K562 (cell line): ENCODE measurements around the gene CSDE1. TPM values are rescaled to one million over a fixed set of nuclear protein-coding genes. Genes with fewer than 3 reads are reported as not detected.

ENCODE experiments used
- ATAC-seq: fragments of 200-7000 bp; cut with Tn5 transposase; 3 replicates; pipeline ENCODE4 v1.9.1; 2020; ENCODE audit warnings: moderate library complexity
- BruUV-seq: library from RNA; stranded (reverse); fragments of 400-500 nt; replicated peaks from 2 replicates; lab custom pipeline; 2021; lab: Mats Ljungman, UMichigan
- CTCF ChIA-PET: fragments of 300-600 bp; formaldehyde crosslinking; extraction: SDS; loops from one replicate; lab custom pipeline; 2021; ENCODE audit warnings: low intra/inter-chr PET ratio; lab: Yijun Ruan, JAX
- POLR2A ChIA-PET: fragments of 300-600, 350-650 bp; sonication (Branson Sonifier 250); formaldehyde crosslinking; extraction: SDS; loops from one replicate; lab custom pipeline; 2021; ENCODE audit warnings: antibody characterized with exemption, inconsistent platforms; lab: Yijun Ruan, JAX
- DNase-seq, 4 experiments: peaks; one replicate each; pipeline versions ENCODE4 v3.0.0 to v3.0.0-alpha.2; 2011 to 2018; ENCODE audit warnings: low spot score in 3 of 4, mixed read lengths in 3 of 4; ENCODE audit errors: extremely low read depth in 1 of 4
- FAIRE-seq: peaks from 2 replicates; lab custom pipeline; 2011; peaks lifted over from hg19 to GRCh38; lab: Jason Lieb, UNC
- H2AFZ ChIP-seq: 2 replicates; pipeline ENCODE4 v1.6.0; 2011; ENCODE audit warnings: low read depth, low read length, control low read depth, inconsistent platforms
- H3K27ac ChIP-seq: fragments of 200-600 bp; 3 replicates; pipeline ENCODE4 v1.8.0; 2011; ENCODE audit warnings: low read depth, mild to moderate bottlenecking, control low read depth, inconsistent platforms, low read length, moderate library complexity, mixed read lengths; ENCODE audit errors: extremely low read depth
- H3K27me3 ChIP-seq, 2 experiments: fragments of 300-600 bp in 1 of 2; 2 replicates in 1 of 2; 3 replicates in 1 of 2; pipeline versions ENCODE4 v1.6.0 to v1.8.0; 2011; ENCODE audit warnings: inconsistent platforms in 2 of 2, low read length in 2 of 2, mild to moderate bottlenecking in 1 of 2, mixed read lengths in 1 of 2, moderate library complexity in 1 of 2; ENCODE audit not compliant: control insufficient read depth in 2 of 2, insufficient read depth in 2 of 2
- H3K36me3 ChIP-seq: fragments of 300-600 bp; 3 replicates; pipeline ENCODE4 v1.8.0; 2011; ENCODE audit warnings: mild to moderate bottlenecking, low read length, inconsistent platforms; ENCODE audit not compliant: control insufficient read depth, insufficient read depth
- H3K4me1 ChIP-seq, 2 experiments: fragments of 200-600 bp in 1 of 2; replicated peaks in 1 of 2; 2 replicates in 1 of 2; 3 replicates in 1 of 2; pipeline versions ENCODE4 v1.5.1 to v1.8.0; 2011; ENCODE audit warnings: inconsistent platforms in 2 of 2, low read length in 2 of 2, mild to moderate bottlenecking in 1 of 2, mixed read lengths in 1 of 2, moderate library complexity in 1 of 2; ENCODE audit not compliant: control insufficient read depth in 2 of 2, insufficient read depth in 2 of 2
- H3K4me2 ChIP-seq: 2 replicates; pipeline ENCODE4 v1.6.1; 2011; ENCODE audit warnings: low read length, control low read depth, inconsistent platforms, mixed read lengths; ENCODE audit not compliant: insufficient read depth
- H3K4me3 ChIP-seq: fragments of 200-600 bp; sonication (generic), shearing (Covaris generic); 2 replicates; pipeline ENCODE4 v1.5.1; 2016; ENCODE audit warnings: control low read depth, inconsistent platforms
- H3K79me2 ChIP-seq: fragments of 200-600 bp; 3 replicates; pipeline ENCODE4 v1.8.0; 2011; ENCODE audit warnings: low read length, inconsistent platforms; ENCODE audit not compliant: control insufficient read depth, insufficient read depth
- H3K9ac ChIP-seq, 2 experiments: 2 replicates each; pipeline versions ENCODE4 v1.6.0 to v1.6.1; 2011; ENCODE audit warnings: low read depth in 2 of 2, low read length in 2 of 2, control low read depth in 1 of 2, inconsistent platforms in 1 of 2, mild to moderate bottlenecking in 1 of 2, mixed read lengths in 1 of 2; ENCODE audit not compliant: insufficient read depth in 1 of 2
- H3K9me1 ChIP-seq: one replicate; pipeline ENCODE4 v1.6.0; 2011; ENCODE audit warnings: inconsistent platforms, mild to moderate bottlenecking, low read length, moderate library complexity; ENCODE audit not compliant: control insufficient read depth, insufficient read depth
- H3K9me3 ChIP-seq: replicated peaks from 2 replicates; pipeline ENCODE4 v1.5.1; 2011; ENCODE audit warnings: low read depth, low read length, inconsistent platforms; ENCODE audit not compliant: control insufficient read depth, insufficient read depth
- H4K20me1 ChIP-seq: replicated peaks from 2 replicates; pipeline ENCODE4 v1.6.1; 2011; ENCODE audit warnings: low read length, inconsistent platforms, mixed read lengths; ENCODE audit not compliant: control insufficient read depth, insufficient read depth
- BCL6 ChIP-seq: fragments of 250-450 bp; sonication (Bioruptor Pico); IDR thresholded peaks from 2 replicates; pipeline ENCODE4 v1.4.0; 2020
- CCAR2 ChIP-seq: fragments of 200-400 bp; formaldehyde crosslinking; IDR thresholded peaks from 2 replicates; pipeline ENCODE4 v1.6.1; 2017; ENCODE audit warnings: mild to moderate bottlenecking, low read depth, low read length
- CEBPB ChIP-seq: fragments of 450-650 bp; IDR thresholded peaks from 2 replicates; pipeline ENCODE4 v1.6.1; 2016; ENCODE audit warnings: missing genetic modification characterization, missing compliant biosample characterization
- PHB ChIP-seq: fragments of 250-450 bp; sonication (Bioruptor Pico); IDR thresholded peaks from 2 replicates; pipeline ENCODE4 v1.5.0; 2021
- POLR3G ChIP-seq: IDR thresholded peaks from 2 replicates; pipeline ENCODE4 v1.6.1; 2011; ENCODE audit not compliant: insufficient read length, insufficient replicate concordance; ENCODE audit errors: extremely low read depth
- SIX5 ChIP-seq, 2 experiments: IDR thresholded peaks; 2 replicates each; pipeline ENCODE4 v1.6.1; 2011; ENCODE audit warnings: low read length in 2 of 2, borderline replicate concordance in 1 of 2, low read depth in 1 of 2, mild to moderate bottlenecking in 1 of 2, moderate library complexity in 1 of 2; ENCODE audit not compliant: insufficient read depth in 1 of 2
- TCFL5 ChIP-seq: fragments of 250-450 bp; sonication (Bioruptor Pico); conservative IDR thresholded peaks from 2 replicates; pipeline ENCODE4 v1.6.1; 2021; ENCODE audit warnings: mild to moderate bottlenecking, moderate library complexity, matching md5 sums
- TEAD4 ChIP-seq, 2 experiments: sonication (generic) in 1 of 2; formaldehyde crosslinking in 1 of 2; IDR thresholded peaks; 2 replicates each; pipeline versions ENCODE4 v1.6.1 to v1.8.0; 2012 to 2022; ENCODE audit warnings: borderline replicate concordance in 1 of 2, inconsistent platforms in 1 of 2, low read length in 1 of 2, mild to moderate bottlenecking in 1 of 2, missing genetic modification reagents in 1 of 2
- ZC3H4 ChIP-seq: sonication (generic); formaldehyde crosslinking; IDR thresholded peaks from 2 replicates; pipeline ENCODE4 v1.9.0; 2021; ENCODE audit warnings: missing genetic modification reagents, borderline replicate concordance
- ZNF239 ChIP-seq: fragments of 250-450 bp; sonication (Bioruptor Pico); IDR thresholded peaks from 2 replicates; pipeline ENCODE4 v1.4.0; 2020; ENCODE audit warnings: mild to moderate bottlenecking
- ZNF780A ChIP-seq: fragments of 250-450 bp; sonication (Bioruptor Pico); IDR thresholded peaks from 2 replicates; pipeline ENCODE4 v1.5.0; 2021; ENCODE audit warnings: mild to moderate bottlenecking
- WGBS: fragments of 100-300 bp; shearing (Covaris generic); methylation state at CpG from one replicate; pipeline ENCODE4 v1.1.6; 2016; ENCODE audit warnings: low coverage, mixed read lengths; ENCODE audit not compliant: insufficient coverage; ENCODE audit errors: missing lambda C conversion rate; 5-methylcytosine and 5-hydroxymethylcytosine counted together
- in situ Hi-C: fragments of 300-500 bp; cut with MboI; formaldehyde crosslinking; loops from 4 replicates; pipeline ENCODE4 v1.15.0; 2018; ENCODE audit warnings: inconsistent platforms, mixed read lengths
- intact Hi-C: fragments of 100-400 bp; cut with micrococcal nuclease; formaldehyde crosslinking; loops from 2 replicates; pipeline ENCODE4 v1.14.2; 2022
- polyA plus RNA-seq, 8 experiments: library from polyadenylated mRNA; depleted of rRNA in 4 of 8; stranded (reverse) in 5 of 8; unstranded in 3 of 8; fragments of >200 nt; fragmentation: Nextera tagmentation in 2 of 8; fragmentation: Illumina TruSeq in 1 of 8; extraction: Ambion mirVana in 2 of 8; extraction: Trizol in 1 of 8; gene quantifications; 2 replicates each; pipeline versions ENCODE4 v1.2.1 to v1.2.3, GENCODE V29; 2011 to 2014; ENCODE audit warnings: inconsistent platforms in 1 of 8, missing spikeins in 1 of 8
- total RNA-seq, 7 experiments: library from RNA; depleted of rRNA in 6 of 7; stranded (reverse); fragments of >200 nt in 6 of 7; fragmentation: Illumina TruSeq in 2 of 7; extraction: Trizol in 2 of 7; gene quantifications; 2 replicates each; pipeline versions ENCODE4 v1.2.1 to v1.2.3, GENCODE V29; 2011 to 2021; ENCODE audit warnings: low replicate concordance in 1 of 7
- TF ChIP-seq, protein P1 (sequence below): IDR thresholded peaks from 2 replicates; pipeline ENCODE4 v1.6.1; 2014; ENCODE audit warnings: antibody characterized with exemption

CSDE1 gene
- total and polyA plus RNA-seq, 9 of the 15 experiments (the other 6 are each of a cell fraction or from before 2014, with no cell fraction given): 174 to 538 (median 403) TPM

DNA sequence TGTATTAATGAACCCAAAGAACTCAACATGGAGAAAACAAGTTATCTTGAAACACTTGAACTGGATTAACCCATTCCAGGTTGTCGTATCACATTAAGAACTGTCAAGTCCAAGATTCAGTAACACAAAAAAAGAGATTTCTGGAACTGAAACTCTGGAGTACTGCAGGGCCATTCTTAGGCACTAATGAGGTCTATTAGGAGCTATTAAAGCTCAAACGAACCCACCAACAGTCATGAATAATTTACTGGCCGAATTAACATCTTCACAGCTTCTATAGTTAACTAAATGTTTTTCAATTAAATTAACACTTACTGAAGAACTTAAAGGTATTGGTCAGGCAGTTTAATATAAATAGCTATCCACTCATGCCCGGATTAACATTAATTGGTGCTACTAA lies 4.6 kb downstream of the CSDE1 start:
- in situ Hi-C loops: no loop called here
- H4K20me1 ChIP-seq: peaks cover 62% of the 10 kb centered on the region
- no peak overlapping the region for H2AFZ ChIP-seq
- no peak overlapping the region for H3K4me3 ChIP-seq
- no peak for TF ChIP-seq SIX5 (IDR thresholded peaks at IDR 0.05; ENCODE audit: borderline replicate concordance in 1 of 2, insufficient read depth in 1 of 2, low read depth in 1 of 2, low read length in 2 of 2)
- ChIA-PET POLR2A (interaction anchor here (0.5 to 1.4 kb wide), 3 partner anchors 11 to 758 kb away, joined by 3 to 5 read pairs (median 4); no protein-coding TSS in a partner anchor), CTCF (no interaction called here)
- H3K79me2 ChIP-seq: peaks cover 97% of the 10 kb centered on the region
- H3K9me1 ChIP-seq: no peaks in the 10 kb centered on the region
- H3K4me1 ChIP-seq: peaks cover 3 to 28% of the 10 kb centered on the region in 2 experiments; a peak in 4 of 5 replicates
- 53% methylated on average over 4 of the region's 4 CpGs for WGBS
- H3K9ac ChIP-seq: no peak overlapping the region
- H3K36me3 ChIP-seq: peaks cover 74% of the 10 kb centered on the region
- no peaks in the 10 kb centered on the region for H3K9me3 ChIP-seq
- no peaks in the 10 kb centered on the region for H3K27me3 ChIP-seq
- intact Hi-C loops: loop anchor here (10.0 kb wide), 1 partner anchor 408 kb away; no protein-coding TSS in a partner anchor
- BruUV-seq: no TSS peak
- DNase-seq (no peak), FAIRE-seq (no peak), ATAC-seq (no peak)
- H3K27ac ChIP-seq: no peak overlapping the region
- no peak overlapping the region for H3K4me2 ChIP-seq

DNA sequence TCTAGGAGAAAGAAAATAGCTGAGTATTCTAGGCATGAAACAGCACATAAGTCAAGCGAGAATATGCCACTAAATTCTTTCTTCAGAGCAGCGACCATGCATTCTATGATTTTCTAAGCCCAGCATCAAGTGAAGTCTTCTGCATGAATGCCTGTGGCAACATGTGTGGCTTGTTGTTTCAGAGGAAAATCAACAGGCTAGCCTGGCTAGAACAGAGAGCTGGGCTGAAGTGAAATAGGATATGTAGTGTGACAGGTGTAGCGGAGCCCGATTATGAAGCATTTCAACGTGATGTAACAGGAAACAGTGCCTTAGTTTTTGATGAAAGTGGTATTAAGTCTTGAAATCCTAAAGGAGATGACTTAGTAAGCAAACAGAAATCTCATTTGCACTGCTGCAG lies 7.0 kb downstream of the CSDE1 start:
- H3K36me3 ChIP-seq: peaks cover 83% of the 10 kb centered on the region
- no peak overlapping the region for H2AFZ ChIP-seq
- H3K4me2 ChIP-seq: no peak overlapping the region
- FAIRE-seq (no peak), DNase-seq (no peak), ATAC-seq (no peak)
- H3K27me3 ChIP-seq: no peaks in the 10 kb centered on the region
- peaks cover 3 to 28% of the 10 kb centered on the region in 2 experiments; a peak in 4 of 5 replicates for H3K4me1 ChIP-seq
- intact Hi-C loops (loop anchor here (10.0 kb wide), 1 partner anchor 406 kb away; no protein-coding TSS in a partner anchor), in situ Hi-C loops (no loop called here)
- CTCF ChIA-PET: no interaction called here
- WGBS: 89% methylated on average over 5 of the region's 5 CpGs
- no TSS peak for BruUV-seq
- H3K9me3 ChIP-seq: no peaks in the 10 kb centered on the region
- H3K27ac ChIP-seq: no peak overlapping the region
- no peaks in the 10 kb centered on the region for H3K9me1 ChIP-seq
- POLR2A ChIA-PET: interaction anchor here (0.8 to 1.7 kb wide), 4 partner anchors 9 to 114 kb away, joined by 3 to 8 read pairs (median 4); no protein-coding TSS in a partner anchor
- H3K79me2 ChIP-seq: peaks cover 100% of the 10 kb centered on the region
- H3K9ac ChIP-seq: no peak overlapping the region
- peaks cover 47% of the 10 kb centered on the region for H4K20me1 ChIP-seq
- H3K4me3 ChIP-seq: no peak overlapping the region
- TF ChIP-seq ZNF239 (CRISPR knock-in tag): no peak
- TF ChIP-seq, protein P1, sequence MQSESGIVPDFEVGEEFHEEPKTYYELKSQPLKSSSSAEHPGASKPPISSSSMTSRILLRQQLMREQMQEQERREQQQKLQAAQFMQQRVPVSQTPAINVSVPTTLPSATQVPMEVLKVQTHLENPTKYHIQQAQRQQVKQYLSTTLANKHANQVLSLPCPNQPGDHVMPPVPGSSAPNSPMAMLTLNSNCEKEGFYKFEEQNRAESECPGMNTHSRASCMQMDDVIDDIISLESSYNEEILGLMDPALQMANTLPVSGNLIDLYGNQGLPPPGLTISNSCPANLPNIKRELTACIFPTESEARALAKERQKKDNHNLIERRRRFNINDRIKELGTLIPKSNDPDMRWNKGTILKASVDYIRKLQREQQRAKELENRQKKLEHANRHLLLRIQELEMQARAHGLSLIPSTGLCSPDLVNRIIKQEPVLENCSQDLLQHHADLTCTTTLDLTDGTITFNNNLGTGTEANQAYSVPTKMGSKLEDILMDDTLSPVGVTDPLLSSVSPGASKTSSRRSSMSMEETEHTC: no peak
- TF ChIP-seq TEAD4 (IDR thresholded peaks at IDR 0.05; ENCODE audit: low read length): no peak
- TF ChIP-seq TEAD4 (CRISPR knock-in tag; IDR thresholded peaks at IDR 0.05; ENCODE audit: borderline replicate concordance): no peak
- TF ChIP-seq CEBPB (tag): no peak
- no peak for TF ChIP-seq POLR3G
- no peak for TF ChIP-seq ZC3H4 (CRISPR knock-in tag)
- no peak for TF ChIP-seq TCFL5 (CRISPR knock-in tag)
- TF ChIP-seq PHB (CRISPR knock-in tag): no peak
- TF ChIP-seq BCL6 (CRISPR knock-in tag): no peak
- TF ChIP-seq CCAR2: no peak
- no peak for TF ChIP-seq ZNF780A (CRISPR knock-in tag)
